NOMO-1 (cell line): ENCODE results near the gene ATG2B.

Experiments
- DNase-seq, 2 experiments: peaks; one replicate each; lab custom pipeline; 2025; ENCODE audit not compliant: unreplicated experiment in 2 of 2; lab: John Stamatoyannopoulos, UW

ATG2B gene

GRCh38 chr14:96274122-96274521 lies 89.0 kb downstream of the ATG2B start:
- no peak for DNase-seq

GRCh38 chr14:96273629-96274028 lies 89.5 kb downstream of the ATG2B start:
- DNase-seq: no peak

DNA sequence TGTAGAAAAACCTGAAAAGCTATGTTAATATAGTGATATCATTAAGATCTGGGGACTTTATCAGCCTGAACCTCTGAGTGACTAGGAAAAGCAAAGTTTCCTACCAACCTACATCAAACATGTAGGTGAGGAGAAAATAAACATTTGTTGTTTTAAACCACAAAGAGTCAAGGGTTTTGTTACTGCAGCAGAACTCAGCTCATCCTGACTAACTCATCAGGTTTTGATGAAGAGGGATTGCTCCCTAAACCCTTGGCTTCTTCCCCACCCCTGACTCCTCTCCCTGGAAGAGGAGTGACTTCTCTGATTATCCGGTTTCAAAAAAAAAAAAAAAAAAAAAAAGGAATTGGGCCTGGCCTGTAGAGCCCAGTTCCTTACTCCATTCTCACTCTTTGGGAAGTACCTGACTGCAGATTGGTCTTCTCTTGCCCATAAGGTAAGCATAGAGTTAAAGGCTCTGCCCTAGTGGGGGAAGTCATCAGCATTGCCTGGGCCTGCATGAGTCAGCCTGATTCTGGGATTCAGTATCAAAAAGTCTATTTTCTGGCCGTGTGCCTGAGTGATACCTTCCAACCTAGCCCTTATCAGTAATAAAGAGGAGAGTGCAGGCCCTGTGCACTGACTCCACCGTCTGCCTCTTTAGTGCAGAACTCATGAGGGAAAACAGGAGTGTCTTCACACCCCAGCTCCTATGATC lies 90.2 kb downstream of the ATG2B start:
- DNase-seq: no peak

DNA sequence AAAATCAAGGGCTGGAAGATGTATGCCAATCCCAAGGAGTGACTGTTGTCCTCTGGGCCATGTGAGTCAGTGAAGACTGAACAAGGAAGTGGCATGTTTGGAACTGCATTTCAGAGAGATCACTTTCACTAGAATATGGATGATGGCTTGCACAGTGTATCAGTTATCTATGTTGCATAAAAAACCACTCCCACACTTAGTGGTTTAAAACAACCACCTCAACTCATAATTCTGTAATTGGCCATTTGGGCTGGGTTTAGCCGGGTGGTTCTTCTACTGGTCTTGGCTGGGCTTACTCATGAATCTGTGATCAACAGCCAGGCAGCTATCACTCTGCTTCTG lies 91.7 kb downstream of the ATG2B start:
- DNase-seq: peak; percentile 31 to 62

DNA sequence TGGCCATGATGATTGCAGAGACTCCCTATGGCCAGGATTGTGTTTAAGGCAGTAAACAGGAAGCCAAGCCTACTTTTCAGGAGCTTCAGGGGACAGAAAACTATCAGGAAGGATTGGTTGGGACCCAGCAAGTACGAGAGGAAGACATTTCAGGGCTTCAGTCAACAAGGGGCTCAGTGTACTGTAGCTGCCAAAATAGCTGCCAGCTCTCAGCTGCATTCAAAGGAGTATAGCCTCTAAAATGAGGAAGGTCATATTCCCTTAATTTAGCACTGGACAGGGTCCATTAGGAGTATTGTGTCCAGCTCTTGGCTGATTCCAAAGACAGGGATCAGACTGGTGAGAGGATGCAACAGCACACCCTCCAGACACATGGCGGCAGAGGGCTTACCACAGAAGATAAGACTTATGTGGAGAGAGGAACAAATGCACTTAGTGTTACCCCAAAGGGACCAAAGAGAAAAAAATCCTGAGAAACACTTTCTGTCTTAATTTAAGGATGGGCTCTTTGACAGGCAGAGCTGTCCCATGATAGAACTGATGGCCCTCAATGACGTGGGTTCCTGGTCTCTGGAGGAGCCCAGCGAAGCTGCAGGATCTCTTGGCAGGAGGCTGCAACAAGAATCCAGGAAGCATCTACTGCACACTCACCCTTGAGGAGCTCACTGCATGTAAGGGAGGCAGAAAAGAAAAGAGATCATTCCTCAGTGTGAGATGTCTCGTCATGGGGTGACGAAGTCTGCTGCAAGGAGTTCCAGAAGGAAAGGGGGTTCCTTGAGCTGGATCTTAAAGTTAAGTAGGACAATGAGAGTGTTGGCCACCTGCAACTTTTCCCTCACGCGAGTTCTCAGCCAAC lies 92.3 kb downstream of the ATG2B start:
- no peak for DNase-seq

DNA sequence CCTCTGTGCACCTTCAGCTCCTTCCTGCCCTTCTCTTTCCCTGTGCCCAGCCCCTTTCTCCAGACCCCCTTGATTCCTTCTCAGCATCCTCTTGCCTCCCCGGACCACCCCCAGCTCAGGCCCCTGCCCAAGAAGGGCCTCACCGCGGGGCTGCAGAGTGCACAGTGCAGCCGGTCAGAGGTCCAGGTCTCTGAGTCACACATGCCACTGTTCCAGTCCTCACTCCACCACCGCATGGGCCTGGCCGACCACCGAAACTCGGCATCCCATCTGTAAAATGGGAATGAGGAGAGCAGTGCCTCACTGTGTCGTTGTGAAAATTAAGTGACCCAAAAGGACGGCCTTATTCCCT lies 93.8 kb downstream of the ATG2B start:
- no peak for DNase-seq

DNA sequence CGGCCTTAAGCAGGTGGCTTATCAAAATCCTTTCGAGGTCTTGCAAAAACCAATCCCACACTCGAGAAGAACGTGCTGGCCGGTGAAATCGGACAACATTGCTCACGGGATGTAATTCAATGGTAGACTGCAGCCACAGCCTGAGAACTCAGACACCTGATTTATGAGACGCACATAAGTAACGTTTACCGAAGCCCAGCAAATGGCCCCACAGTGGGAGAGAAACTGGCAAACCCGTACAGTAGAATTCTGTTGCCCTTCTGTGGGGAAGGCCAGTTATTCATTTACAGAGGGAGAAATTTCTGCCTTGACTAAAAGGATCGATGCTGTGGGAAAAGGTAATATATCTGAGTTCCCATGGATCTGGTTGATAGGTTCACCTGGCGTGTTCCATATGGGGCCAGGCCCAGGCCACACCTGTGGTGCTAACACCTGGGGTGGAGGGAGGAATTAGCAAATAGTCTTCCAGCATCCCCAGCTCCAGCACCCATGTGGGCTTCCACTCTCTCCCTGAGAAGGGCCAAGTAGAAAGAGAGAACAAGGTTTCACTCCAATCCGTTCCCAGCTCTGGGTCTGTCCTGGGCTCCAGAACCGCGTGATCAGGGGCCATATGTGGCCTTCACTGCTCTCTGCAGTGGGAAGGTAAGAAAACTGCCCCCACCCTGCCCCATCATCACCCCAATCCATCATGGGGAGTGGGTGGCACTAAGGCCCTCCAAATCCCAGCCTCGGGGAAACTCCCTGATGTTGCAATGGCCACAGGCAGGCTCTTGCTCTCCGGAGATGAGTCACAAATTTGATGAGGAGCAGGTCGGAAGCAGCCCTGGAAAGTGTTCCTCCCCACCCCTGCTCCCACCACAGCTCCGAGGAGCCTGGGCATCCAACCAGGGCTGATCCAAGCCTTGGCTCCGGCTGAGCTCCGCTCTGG lies 94.4 kb downstream of the ATG2B start:
- DNase-seq: no peak

DNA sequence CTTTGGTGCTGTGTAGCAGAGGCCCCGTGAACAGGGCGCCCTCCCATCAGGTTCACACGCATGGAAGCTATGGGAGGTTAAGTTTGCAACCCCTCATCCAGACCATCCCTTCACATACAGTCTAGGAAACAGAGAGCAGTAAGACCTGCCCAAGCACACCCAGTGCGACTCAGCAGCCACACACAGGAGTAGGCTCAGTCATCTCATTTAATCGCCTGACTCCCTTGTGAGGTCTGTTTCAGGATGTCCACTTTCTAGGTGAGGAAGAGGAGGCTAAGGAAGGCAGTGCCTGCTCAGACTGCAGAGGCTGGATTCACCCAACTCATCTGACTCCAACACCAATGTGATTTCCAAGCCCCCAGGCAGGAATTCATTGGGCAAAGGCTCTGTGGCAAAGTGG lies 95.2 kb downstream of the ATG2B start:
- no peak for DNase-seq

DNA sequence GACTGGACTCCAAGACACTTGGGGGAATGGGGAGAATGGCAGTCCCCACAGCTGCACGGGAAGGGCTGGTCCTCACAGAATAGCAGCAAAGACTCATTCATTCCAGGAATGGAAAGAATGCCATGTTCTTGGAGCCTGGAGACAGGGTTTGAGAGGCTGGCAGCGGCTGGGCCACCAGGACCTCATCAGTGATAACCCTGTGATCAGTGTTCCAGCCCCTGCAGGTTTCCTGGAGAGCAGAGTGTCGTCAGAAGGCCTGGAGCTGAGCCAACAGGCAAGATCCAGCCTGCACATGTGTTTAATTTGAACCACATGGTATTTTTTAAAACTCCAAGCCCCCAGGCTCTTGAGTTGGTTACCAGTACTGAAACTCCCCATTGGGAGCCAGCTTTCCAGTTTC lies 95.8 kb downstream of the ATG2B start:
- no peak for DNase-seq

DNA sequence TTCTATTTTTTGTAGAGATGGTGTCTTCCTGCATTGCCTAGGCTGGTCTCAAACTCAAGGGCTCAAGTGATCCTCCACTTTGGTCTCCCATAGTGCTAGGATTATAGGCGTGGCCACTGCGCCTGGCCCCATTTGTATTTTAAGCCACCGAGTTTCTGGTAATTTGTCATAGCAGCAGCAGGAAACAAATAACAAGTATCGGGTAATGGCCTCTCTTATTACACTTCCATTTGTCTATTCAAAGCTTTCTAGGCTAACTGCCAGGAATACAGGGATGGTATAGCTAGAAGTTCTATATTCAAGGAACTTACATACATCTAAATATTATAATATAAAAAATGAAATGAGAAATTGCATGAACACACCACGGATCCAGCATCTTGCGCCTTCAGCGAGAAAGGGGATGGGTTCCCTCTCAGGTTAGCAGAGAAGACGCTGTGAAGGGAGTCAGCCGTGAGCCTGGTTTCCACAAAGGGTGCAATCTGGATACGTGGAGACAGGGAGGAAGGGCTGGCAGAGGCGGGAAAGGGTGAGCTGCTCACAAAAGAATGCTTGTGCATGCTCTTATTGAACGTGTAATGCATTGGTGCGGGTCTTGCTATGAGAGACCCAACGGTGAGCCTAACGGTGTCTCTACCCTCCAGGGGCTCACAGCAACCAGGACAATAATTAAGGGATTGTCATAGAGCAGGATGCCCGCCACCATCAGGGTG lies 97.6 kb downstream of the ATG2B start:
- no peak for DNase-seq

GRCh38 chr14:96264853-96265252 lies 98.3 kb downstream of the ATG2B start:
- DNase-seq: no peak

- DNase-seq: no peak
Measured at GRCh38 chr14:96264200-96264553, 99.0 kb downstream of the ATG2B start.

GRCh38 chr14:96263347-96264199 lies 99.6 kb downstream of the ATG2B start:
- DNase-seq: no peak

DNA sequence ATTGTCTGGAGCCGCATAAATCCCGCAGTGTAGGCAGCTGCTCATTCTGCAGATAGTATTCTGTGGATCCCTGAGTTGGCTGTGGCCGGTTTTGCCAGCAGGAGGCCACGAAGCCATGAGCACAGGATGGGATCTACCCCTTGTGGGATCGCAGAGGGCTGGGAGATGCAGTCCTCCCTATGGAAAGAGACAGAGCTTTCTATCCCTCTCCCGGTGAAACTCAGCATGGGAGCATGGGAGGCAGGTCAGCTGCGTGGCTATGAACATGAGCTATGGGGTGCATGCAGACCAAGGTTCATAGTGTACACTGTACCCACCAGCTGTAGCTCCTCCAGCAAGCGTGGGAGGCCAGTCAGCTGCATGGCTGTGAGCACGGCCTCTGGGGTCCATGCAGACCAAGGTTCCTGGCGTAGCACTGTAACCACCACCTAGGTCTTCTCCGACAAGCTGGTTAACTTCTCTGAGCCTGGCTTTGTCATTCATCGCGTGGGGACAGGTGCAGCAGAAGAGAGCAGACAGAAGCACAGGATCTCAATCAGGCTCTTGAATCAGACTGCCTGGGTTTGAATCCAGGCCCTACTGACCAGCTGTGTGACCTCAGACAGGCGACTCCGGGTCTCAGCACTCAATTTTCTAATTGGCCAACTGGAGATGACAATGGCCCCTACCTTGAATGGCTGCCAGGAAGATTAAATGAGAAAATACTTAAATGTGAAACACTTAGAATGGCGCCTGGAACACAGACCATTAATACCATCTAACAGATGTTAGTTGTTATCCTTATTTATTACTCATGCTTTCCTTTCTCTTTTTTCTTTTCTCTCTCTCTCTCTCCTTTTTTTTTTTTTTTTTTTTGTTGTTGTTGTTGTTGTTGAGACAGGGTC lies 101.1 kb downstream of the ATG2B start:
- DNase-seq: no peak

GRCh38 chr14:96261053-96261452 lies 102.1 kb downstream of the ATG2B start:
- DNase-seq: no peak

GRCh38 chr14:96260341-96260821 lies 102.8 kb downstream of the ATG2B start:
- DNase-seq: peak; percentile 11 to 52

DNA sequence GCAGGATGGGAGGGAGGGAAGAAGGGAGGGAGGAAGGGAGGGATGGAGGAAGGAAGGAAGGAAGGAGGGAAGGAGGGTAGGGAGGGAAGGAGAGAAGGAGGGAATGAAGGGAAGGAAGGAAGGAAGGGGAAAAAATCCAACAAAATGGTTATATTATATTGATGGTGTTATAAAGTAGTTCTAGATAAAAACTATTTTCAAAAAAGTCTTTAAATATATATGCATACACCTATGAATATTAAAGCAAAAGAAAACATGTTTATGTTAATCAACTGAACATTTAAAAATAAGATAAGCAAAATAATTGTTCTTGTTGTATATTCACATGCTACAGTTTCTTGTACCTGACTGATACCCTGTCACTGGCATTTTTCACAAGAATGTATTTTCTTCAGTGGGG lies 105.2 kb downstream of the ATG2B start:
- DNase-seq: no peak

DNA sequence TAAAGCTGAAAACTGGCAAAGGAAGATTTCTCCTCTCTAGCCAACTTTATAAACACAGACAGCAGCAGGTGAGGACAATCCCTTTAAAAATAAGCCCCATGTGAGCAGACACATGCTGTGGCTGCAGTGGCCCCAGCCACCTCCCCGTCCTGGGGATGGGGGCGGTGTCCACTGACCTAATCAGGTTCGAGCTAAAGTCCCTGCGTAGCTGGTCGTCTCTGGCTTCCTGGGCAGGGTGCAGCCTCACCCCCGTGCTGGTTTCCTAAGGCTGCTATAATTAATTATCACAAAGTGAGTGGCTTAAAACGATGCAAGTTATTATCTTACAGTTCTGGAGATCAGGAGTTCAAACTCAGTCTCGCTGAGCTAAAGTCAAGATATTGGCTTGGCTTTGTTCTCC lies 106.1 kb downstream of the ATG2B start:
- no peak for DNase-seq

DNA sequence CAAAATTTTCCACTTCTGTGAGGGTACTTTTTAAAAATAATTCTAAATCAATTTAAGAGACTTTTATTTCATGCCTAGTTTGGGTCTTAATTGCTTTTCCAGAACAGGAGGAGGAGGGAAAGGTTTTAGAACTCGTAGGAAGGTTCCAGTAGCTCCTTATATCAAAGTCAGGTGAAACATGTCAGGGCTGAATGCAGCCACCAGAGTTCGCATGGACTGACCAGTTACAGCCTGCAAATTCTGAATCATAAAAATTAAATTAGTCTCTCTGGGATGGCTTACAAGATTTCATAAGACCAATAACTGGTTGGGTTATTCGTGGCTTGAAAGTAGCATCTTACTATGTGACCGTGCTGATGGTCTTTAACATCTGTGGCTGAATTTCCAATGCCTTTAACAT lies 106.7 kb downstream of the ATG2B start:
- no peak for DNase-seq
